Pulmonary artery endothelial cell (primary cell): ENCODE data around the gene PPP1R3F. TPM values are rescaled to one million over a fixed set of nuclear protein-coding genes. Genes with fewer than 3 reads are reported as not detected.

Source experiments
- DNase-seq: peaks from one replicate; pipeline ENCODE4 v3.0.0-alpha.2; 2011; ENCODE audit warnings: low read depth, low spot score
- total RNA-seq: library from RNA; depleted of rRNA; stranded (reverse); fragments of >200 nt; gene quantifications from 2 replicates; pipeline ENCODE4 v1.2.3, GENCODE V29; 2014

The PPP1R3F gene
- total RNA-seq, 1 donor from 2014 or later = 1.5 TPM

- DNase-seq = no peak
These were observed 20.0 kb upstream of the PPP1R3F start for GRCh38 chrX:49249616-49250015.

- no peak for DNase-seq
These were observed 19.5 kb upstream of the PPP1R3F start for GRCh38 chrX:49250066-49250465.

- DNase-seq = no peak
These were observed 19.0 kb upstream of the PPP1R3F start for GRCh38 chrX:49250578-49250977.

GRCh38 chrX:49251325-49251724, 18.3 kb upstream of the PPP1R3F start:
- DNase-seq = no peak

GRCh38 chrX:49254639-49255038, 15.0 kb upstream of the PPP1R3F start:
- no peak for DNase-seq

- DNase-seq = no peak
These were observed 13.2 kb upstream of the PPP1R3F start for GRCh38 chrX:49256268-49256995.

- no peak for DNase-seq
These were observed 12.4 kb upstream of the PPP1R3F start for GRCh38 chrX:49257074-49257790.

- DNase-seq = no peak
These were observed 11.5 kb upstream of the PPP1R3F start for GRCh38 chrX:49257846-49258748.

GRCh38 chrX:49258749-49259124, 10.9 kb upstream of the PPP1R3F start:
- no peak for DNase-seq

GRCh38 chrX:49260221-49260985, 9.2 kb upstream of the PPP1R3F start:
- no peak for DNase-seq

GRCh38 chrX:49262603-49263002, 7.0 kb upstream of the PPP1R3F start:
- DNase-seq = no peak

- DNase-seq = no peak
These were observed 6.0 kb upstream of the PPP1R3F start for GRCh38 chrX:49263631-49264030.

- DNase-seq = no peak
These were observed 5.1 kb upstream of the PPP1R3F start, which contains the start of gene FOXP3 for GRCh38 chrX:49264460-49264859. FOXP3 (minus strand) TSS chrX:49264710; CDS start chrX:49258505, 6,205 bp downstream.

GRCh38 chrX:49266523-49267445, 2.8 kb upstream of the PPP1R3F start:
- DNase-seq = no peak

GRCh38 chrX:49268702-49269009, 937 bp upstream of the PPP1R3F start:
- no peak for DNase-seq

GRCh38 chrX:49269010-49269766, 405 bp upstream of the PPP1R3F start:
- peak; percentile 90 for DNase-seq

GRCh38 chrX:49270249-49270921, 792 bp downstream of the PPP1R3F start:
- no peak for DNase-seq

- no peak for DNase-seq
These were observed 1.7 kb downstream of the PPP1R3F start for GRCh38 chrX:49271341-49271740.

- no peak for DNase-seq
These were observed 2.8 kb downstream of the PPP1R3F start for GRCh38 chrX:49272421-49272820.
